ENCODE results near the gene ARHGAP42. TPM values are rescaled to one million over a fixed set of nuclear protein-coding genes. Genes with fewer than 3 reads are reported as not detected.

Gene ARHGAP42
- total RNA-seq, 1 experiment from 2014 or later, result 39.1 TPM

- Histone ChIP-seq H3K4ac (ENCODE audit: low read depth, low read length) (no peak overlapping the region), H2BK120ac (ENCODE audit: low read depth, low read length, poor library complexity, severe bottlenecking) (no peak overlapping the region), H2BK12ac (ENCODE audit: insufficient read length, low read depth, low read length) (no peak overlapping the region), H3K56ac (ENCODE audit: insufficient read length, low read depth, low read length) (no peak overlapping the region), H3K79me2 (ENCODE audit: insufficient read depth, low read length) (no peaks in the 10 kb centered on the region), H2BK5ac (ENCODE audit: insufficient read length, low read length) (no peak overlapping the region), H3K23ac (ENCODE audit: insufficient read length, low read depth, low read length) (no peak overlapping the region), H3K18ac (ENCODE audit: insufficient read length, low read depth, low read length) (no peak overlapping the region), H3K27ac (ENCODE audit: insufficient read length, low read depth, low read length) (no peak overlapping the region), H3T11ph (ENCODE audit: low read length) (no peak overlapping the region), H3K9ac (ENCODE audit: extremely low read depth, insufficient read length, low read length) (no peak overlapping the region), H3K14ac (ENCODE audit: insufficient read depth, low read length) (no peak overlapping the region), H2BK20ac (ENCODE audit: low read depth, low read length, poor library complexity, severe bottlenecking) (no peak overlapping the region), H3K27me3 (ENCODE audit: insufficient read depth, low read length) (no peaks in the 10 kb centered on the region), H3K23me2 (ENCODE audit: insufficient read length, low read depth, low read length, poor library complexity, severe bottlenecking) (no peaks in the 10 kb centered on the region), H3K4me1 (ENCODE audit: insufficient read depth, low read length) (no peaks in the 10 kb centered on the region), H4K20me1 (ENCODE audit: control insufficient read depth, insufficient read depth, insufficient read length) (no peaks in the 10 kb centered on the region), H3K79me1 (ENCODE audit: insufficient read depth, low read depth, low read length, poor library complexity, severe bottlenecking) (no peaks in the 10 kb centered on the region), H2AFZ (ENCODE audit: low read length) (no peak overlapping the region), H2AK5ac (ENCODE audit: insufficient read length, low read length) (no peak overlapping the region), H4K91ac (ENCODE audit: insufficient read length, low read depth, low read length) (no peak overlapping the region), H2BK15ac (ENCODE audit: low read depth, low read length) (no peak overlapping the region), H4K8ac (replicated peaks; ENCODE audit: insufficient read length, low read depth, low read length) (no peak overlapping the region), H3K4me2 (ENCODE audit: insufficient read depth, insufficient read length, low read length) (no peak overlapping the region), H3K9me3 (ENCODE audit: control insufficient read depth, low read depth, low read length) (no peaks in the 10 kb centered on the region), H4K5ac (ENCODE audit: insufficient read length, low read depth, low read length) (no peak overlapping the region)
- H3K4me3 Mint-ChIP-seq, result no peak overlapping the region
- peaks cover 2 to 4% of the 10 kb centered on the region in 2 experiments; a peak in 3 of 4 replicates for H3K4me1 Mint-ChIP-seq
- H3K9me3 Mint-ChIP-seq, result no peaks in the 10 kb centered on the region
- peaks cover 0 to 10% (median 4%) of the 10 kb centered on the region in 3 experiments; a peak in 4 of 7 replicates for H3K36me3 Mint-ChIP-seq (ENCODE audit: insufficient read depth in 1 of 3, low read depth in 3 of 3)
- no CpG with 5 or more reads among the region's 4 CpGs for WGBS (ENCODE audit: extremely low coverage, insufficient read length, low lambda C conversion rate)
- no peak for DNase-seq
- H3K27ac Mint-ChIP-seq, result no peak overlapping the region
- no peaks in the 10 kb centered on the region for H3K27me3 Mint-ChIP-seq (ENCODE audit: low read depth)
- no peak for TF ChIP-seq CTCF (conservative IDR thresholded peaks at IDR 0.05)
Observed at GRCh38 chr11:100942016-100942415, 254.9 kb downstream of the ARHGAP42 start.

Data from H9 (cell line).